Ectodermal cell (in vitro differentiated cells): ENCODE data around the gene ERCC8. TPM values are rescaled to one million over a fixed set of nuclear protein-coding genes. Genes with fewer than 3 reads are reported as not detected.
"Not testable (repeated sequence)": the region's sequence is repeated elsewhere in the genome, so short reads cannot be mapped to it uniquely, and the experiment has no call there.

Experiments
- H3K27ac ChIP-seq: 2 replicates; pipeline ENCODE4 v1.7.0; 2013; ENCODE audit warnings: mild to moderate bottlenecking, low read depth, low read length; ENCODE audit not compliant: insufficient read depth, poor library complexity, severe bottlenecking
- H3K27me3 ChIP-seq: 2 replicates; pipeline ENCODE4 v1.7.0; 2013; ENCODE audit warnings: mild to moderate bottlenecking, low read length; ENCODE audit not compliant: insufficient read depth, control insufficient read depth, poor library complexity, severe bottlenecking
- H3K36me3 ChIP-seq: one replicate; pipeline ENCODE4 v1.7.0; 2013; ENCODE audit warnings: low read length; ENCODE audit not compliant: control insufficient read depth, insufficient read depth
- H3K4me1 ChIP-seq: one replicate; pipeline ENCODE4 v1.7.0; 2013; ENCODE audit warnings: low read length; ENCODE audit not compliant: control insufficient read depth, insufficient read depth
- H3K4me3 ChIP-seq: 2 replicates; pipeline ENCODE4 v1.7.0; 2013; ENCODE audit warnings: low read depth, low read length, control low read depth; ENCODE audit not compliant: insufficient read depth
- H3K9me3 ChIP-seq: 2 replicates; pipeline ENCODE4 v1.7.0; 2013; ENCODE audit warnings: mild to moderate bottlenecking, low read length, moderate library complexity; ENCODE audit not compliant: control insufficient read depth
- WGBS, 2 experiments: methylation state at CpG; one replicate each; pipeline ENCODE4 v1.1.7; 2013; ENCODE audit warnings: missing lambda C conversion rate in 2 of 2; 5-methylcytosine and 5-hydroxymethylcytosine counted together
- polyA plus RNA-seq, 4 experiments: library from polyadenylated mRNA; stranded (reverse); fragments of 50-300 nt; gene quantifications; one replicate each; pipeline ENCODE4 v1.2.3, GENCODE V29; 2013

Gene ERCC8, protein sequence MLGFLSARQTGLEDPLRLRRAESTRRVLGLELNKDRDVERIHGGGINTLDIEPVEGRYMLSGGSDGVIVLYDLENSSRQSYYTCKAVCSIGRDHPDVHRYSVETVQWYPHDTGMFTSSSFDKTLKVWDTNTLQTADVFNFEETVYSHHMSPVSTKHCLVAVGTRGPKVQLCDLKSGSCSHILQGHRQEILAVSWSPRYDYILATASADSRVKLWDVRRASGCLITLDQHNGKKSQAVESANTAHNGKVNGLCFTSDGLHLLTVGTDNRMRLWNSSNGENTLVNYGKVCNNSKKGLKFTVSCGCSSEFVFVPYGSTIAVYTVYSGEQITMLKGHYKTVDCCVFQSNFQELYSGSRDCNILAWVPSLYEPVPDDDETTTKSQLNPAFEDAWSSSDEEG
- polyA plus RNA-seq (2013, experiment 1 of 4), result 31.8 TPM
- polyA plus RNA-seq (2013, experiment 2 of 4), result 37.7 TPM
- polyA plus RNA-seq (2013, experiment 3 of 4), result 27.5 TPM
- polyA plus RNA-seq (2013, experiment 4 of 4), result 27.3 TPM

DNA sequence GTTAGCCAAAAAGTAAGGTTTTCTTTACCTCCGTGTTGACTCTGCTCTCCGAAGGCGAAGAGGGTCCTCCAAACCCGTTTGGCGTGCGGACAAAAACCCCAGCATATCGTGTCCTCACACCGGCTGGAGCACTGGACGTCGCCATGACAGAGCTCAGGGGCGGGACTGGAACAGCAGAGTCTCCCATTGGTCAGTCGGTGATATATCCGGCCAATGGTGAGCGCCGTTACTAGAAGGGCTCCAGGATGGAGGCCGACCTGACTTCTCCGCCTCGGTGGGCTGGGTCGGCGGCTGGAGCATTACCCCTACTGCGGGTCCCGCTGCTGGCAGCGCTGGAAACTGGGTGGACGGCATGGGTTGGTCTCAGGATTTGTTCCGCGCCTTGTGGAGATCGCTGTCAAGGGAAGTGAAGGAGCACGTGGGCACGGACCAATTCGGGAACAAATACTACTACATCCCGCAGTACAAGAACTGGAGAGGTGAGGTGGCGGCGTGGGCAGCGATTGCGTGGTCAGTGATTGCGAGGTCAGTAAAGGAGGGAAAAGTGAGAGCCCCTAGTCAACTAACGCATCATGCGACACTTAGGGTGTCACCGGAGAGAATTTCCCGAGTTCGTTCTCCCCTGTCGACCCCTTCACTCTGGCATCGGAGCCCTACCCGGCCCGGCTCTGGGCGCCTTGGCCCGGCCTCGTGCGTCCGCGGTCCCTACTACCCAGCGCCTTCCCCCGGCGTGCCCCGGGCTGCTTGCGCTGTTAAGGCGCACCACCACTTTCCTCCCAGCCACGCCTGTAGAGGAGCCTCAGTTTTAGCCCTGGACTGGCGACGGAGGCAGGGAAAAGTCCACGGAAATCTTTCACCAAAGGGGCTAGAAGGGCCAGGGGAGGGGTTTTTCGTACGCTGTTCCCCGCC is at the start of gene ERCC8, which contains the start of gene NDUFAF2:
ERCC8 (minus strand) TSS at position 167 of the 909 bp plus-strand sequence; CDS start at position 105, 62 bp downstream.
NDUFAF2 (plus strand) TSS at position 302 of the 909 bp plus-strand sequence; CDS start at position 353, 51 bp downstream.
- Histone ChIP-seq H3K27ac (no peak within 1 kb of the TSS), H3K27me3 (peaks cover 6% of the 10 kb centered on the region), H3K4me1 (peaks cover 5% of the 10 kb centered on the region), H3K4me3 (peak within 1 kb of the TSS; percentile 63), H3K36me3 (peaks cover 2% of the 10 kb centered on the region), H3K9me3 (no peaks in the 10 kb centered on the region)
- 1% methylated on average over 61 to 64 of the region's 64 CpGs for WGBS, 2 experiments

DNA sequence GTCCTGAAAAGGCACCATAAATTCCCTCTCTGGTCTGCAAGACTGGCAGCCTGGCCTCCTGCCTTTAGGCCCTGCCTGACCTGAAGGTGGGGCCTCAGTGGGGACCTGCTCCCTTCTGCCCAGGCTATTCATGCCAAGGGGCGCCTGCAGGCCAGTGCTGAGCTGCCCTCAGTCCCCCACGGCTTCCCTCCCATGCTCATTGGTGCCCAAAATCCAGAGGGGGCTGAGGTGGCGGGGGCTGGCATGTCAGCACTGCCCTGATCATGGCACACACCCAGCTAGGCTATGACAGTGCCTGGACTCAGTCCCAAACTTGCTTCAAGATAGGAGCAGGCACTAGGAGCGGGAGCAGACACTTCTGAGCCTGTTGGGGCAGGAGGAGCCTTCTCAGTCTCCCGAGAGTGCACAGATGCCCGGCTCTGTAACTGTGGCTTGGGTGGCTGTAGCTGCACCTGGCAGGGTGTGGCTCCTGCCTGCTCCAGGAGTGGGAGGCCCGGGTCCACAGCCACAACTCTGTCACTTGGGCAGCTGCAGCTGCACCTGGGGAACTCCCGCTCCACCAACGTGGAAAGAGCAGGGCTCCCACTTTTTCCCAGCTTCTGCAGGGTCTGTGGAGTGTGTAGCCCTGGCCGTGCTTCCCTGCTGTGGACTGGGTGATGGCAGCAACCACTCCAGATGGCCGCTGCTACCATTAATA is 49.2 kb upstream of the ERCC8 start:
- Histone ChIP-seq H3K4me1 (no peaks in the 10 kb centered on the region), H3K4me3 (no peak overlapping the region), H3K27me3 (no peaks in the 10 kb centered on the region), H3K9me3 (peaks cover 3% of the 10 kb centered on the region), H3K27ac (no peak overlapping the region), H3K36me3 (no peaks in the 10 kb centered on the region)
- 90% methylated on average over 11 of the region's 11 CpGs for WGBS, 2 experiments

DNA sequence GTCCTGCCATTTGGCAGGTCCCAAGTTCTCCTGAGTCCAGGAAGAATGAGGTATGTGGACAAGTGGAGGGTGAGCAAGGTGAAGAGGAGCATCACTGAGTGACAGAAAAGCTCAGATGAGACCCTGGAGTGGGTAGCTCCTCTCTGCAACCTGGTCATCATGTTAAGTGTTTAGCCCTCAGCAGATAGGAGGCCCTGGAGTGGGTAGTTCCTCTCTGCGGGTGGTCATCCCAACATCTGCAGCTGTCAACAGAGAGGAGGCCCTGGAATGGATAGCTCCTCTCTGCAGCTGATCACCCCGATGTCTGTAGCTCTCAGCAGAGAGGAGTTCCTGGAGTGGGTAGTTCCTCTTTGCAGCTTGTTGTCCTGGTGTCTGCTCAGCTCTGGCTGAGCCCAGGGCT is 48.6 kb upstream of the ERCC8 start:
- Histone ChIP-seq H3K27ac (no peak overlapping the region), H3K27me3 (no peaks in the 10 kb centered on the region), H3K4me1 (no peaks in the 10 kb centered on the region), H3K4me3 (no peak overlapping the region), H3K36me3 (no peaks in the 10 kb centered on the region), H3K9me3 (peaks cover 3% of the 10 kb centered on the region)
- WGBS, 2 experiments, result 93 to 96% methylated on average over 2 of the region's 2 CpGs

DNA sequence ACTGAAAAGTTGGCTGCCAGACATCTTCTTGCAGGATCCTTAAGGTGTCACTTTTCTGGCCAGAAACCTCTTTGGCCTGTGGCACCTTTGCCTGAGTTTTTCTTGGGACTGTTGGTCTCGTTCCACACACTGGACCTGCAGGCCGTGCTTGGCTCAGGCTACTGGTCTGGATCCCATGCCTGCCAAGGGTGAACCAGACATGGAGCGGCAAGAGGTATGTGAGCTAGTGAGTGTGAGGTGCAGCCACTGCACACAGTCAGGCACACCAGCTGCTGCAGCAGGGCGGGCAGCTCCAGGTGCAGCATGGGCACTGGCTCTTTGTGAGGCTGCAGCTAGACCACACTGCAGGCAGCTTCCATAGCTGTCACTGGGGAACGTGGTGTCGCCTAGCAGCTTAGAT is 48.0 kb upstream of the ERCC8 start:
- no peak overlapping the region for H3K27ac ChIP-seq
- 94 to 95% methylated on average over 6 of the region's 6 CpGs for WGBS, 2 experiments
- H3K27me3 ChIP-seq, result no peaks in the 10 kb centered on the region
- H3K4me3 ChIP-seq, result no peak overlapping the region
- H3K4me1 ChIP-seq, result no peaks in the 10 kb centered on the region
- no peaks in the 10 kb centered on the region for H3K36me3 ChIP-seq
- H3K9me3 ChIP-seq, result peaks cover 3% of the 10 kb centered on the region

DNA sequence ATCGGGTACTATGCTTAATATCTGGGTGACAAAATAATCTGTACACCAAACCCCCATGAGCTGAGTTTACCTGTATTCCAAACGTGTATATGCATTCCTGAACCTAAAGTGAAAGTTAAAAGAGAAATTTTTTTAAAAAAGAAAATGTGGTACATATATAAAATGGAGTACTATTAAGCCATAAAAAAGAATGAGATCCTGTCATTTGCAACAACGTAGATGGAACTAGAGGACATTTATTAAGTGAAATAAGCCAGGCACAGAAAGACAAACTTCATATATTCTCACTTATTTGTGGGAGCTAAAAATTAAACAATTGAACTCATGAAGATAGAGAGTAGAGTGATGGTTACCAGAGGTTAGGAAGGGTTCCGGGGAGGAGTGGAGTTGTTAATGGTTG is 44.9 kb upstream of the ERCC8 start:
- Histone ChIP-seq H3K27me3 (no peaks in the 10 kb centered on the region), H3K4me3 (no peak overlapping the region), H3K27ac (no peak overlapping the region), H3K36me3 (no peaks in the 10 kb centered on the region), H3K4me1 (no peaks in the 10 kb centered on the region), H3K9me3 (peaks cover 3% of the 10 kb centered on the region)
- WGBS, 2 experiments, result 96 to 100% methylated on average over 2 to 3 of the region's 4 CpGs

DNA sequence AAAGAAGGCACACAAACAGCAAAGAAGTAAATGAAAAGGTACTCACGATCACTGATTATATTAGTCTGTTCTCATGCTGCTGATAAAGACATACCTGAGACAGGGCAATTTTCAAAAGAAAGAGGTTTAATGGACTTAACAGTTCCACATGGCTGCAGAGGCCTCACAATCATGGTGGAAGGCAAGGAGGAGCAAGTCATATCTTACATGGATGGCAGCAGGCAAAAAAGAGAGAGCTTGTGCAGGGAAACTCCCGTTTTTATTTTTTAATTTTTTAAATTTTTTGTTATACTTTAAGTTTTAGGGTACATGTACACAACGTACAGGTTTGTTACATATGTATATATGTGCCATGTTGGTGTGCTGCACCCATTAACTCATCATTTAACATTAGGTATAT is 37.3 kb upstream of the ERCC8 start:
- WGBS, 2 experiments, result 97 to 100% methylated on average over 1 to 2 of the region's 3 CpGs
- not testable (repeated sequence) for H3K36me3 ChIP-seq

DNA sequence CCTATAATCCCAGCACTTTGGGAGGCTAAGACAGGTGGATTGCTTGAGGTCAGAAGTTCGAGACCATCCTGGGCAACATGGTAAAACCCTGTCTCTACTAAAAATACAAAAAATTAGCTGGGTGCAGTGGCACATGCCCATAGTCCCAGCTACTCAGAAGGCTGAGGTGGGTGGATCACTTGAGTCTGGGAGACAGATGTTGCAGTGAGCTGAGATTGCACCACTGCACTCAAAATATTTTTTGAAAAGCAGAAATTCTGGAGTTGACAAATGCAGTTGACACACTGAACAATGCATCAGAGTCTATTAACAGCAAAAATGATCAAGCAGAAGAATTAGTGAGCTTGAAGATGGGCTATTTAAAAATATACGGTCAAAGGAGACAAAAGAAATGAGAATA is 35.6 kb upstream of the ERCC8 start:
- no peaks in the 10 kb centered on the region for H3K27me3 ChIP-seq
- H3K9me3 ChIP-seq, result no peaks in the 10 kb centered on the region
- H3K27ac ChIP-seq, result no peak overlapping the region
- no peaks in the 10 kb centered on the region for H3K4me1 ChIP-seq
- no peaks in the 10 kb centered on the region for H3K36me3 ChIP-seq
- 91 to 95% methylated on average over 2 of the region's 2 CpGs for WGBS, 2 experiments
- no peak overlapping the region for H3K4me3 ChIP-seq

More for the DNA sequence above, 37.3 kb upstream of the ERCC8 start:
- not testable (repeated sequence) for H3K27ac ChIP-seq, H3K27me3 ChIP-seq, H3K9me3 ChIP-seq, H3K4me1 ChIP-seq, H3K4me3 ChIP-seq

DNA sequence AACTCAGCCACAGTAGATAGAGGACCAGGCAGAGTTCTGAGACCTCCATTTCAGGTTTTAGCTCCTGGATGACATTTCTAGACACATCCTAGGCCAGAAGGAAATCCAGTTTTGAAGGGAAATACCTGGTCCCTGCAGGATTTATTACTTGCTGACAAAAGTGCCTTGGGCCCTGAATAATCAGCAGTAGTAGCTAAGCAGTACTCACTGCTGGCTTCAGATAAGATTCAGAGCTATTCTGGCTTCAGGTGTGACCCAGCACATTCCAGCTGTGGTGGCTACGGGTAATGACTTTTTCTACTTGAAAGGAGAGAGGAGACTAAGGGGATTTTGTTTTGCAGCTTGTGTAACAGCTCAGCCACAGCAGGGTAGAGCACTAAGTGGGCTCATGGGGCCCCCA is 34.1 kb upstream of the ERCC8 start:
- no peaks in the 10 kb centered on the region for H3K9me3 ChIP-seq
- no peaks in the 10 kb centered on the region for H3K36me3 ChIP-seq
- 90 to 96% methylated on average over 1 of the region's 1 CpG for WGBS, 2 experiments
- no peaks in the 10 kb centered on the region for H3K27me3 ChIP-seq
- no peak overlapping the region for H3K27ac ChIP-seq
- H3K4me1 ChIP-seq, result no peaks in the 10 kb centered on the region
- no peak overlapping the region for H3K4me3 ChIP-seq

DNA sequence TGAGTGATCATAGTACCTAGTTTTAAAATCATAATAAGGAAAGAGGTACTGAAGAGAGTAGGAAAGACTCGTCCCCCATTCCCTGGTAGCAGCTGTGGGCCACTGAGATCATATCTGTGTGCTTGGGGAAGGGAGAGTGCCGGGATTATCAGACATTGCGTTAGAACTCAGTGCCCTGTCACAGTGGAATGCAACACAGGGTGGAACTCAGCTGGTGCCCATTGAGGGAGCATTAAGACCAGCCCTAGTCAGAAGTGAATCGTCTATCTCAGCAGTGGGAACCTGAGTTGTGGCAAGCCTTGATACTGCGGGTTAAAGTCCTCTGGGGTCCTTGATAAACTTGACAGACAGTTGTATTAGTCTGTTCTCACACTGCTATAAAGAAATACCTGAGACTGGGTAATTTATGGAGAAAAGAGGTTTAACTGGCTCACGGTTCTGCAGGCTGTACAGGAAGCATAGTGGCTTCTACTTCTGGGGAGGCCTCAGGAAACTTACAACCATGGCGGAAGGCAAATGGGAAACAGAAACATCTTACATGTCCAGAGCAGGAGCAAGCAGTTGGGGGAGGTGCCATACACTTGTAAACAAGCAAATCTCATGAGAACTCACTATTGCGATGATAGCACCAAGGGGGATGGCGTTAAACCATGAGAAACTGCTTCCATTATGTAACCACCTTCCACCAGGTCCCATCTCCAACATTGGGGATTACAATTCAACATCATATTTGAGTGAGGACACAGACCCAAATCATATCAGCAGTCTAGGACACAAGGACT is 33.3 kb upstream of the ERCC8 start:
- Histone ChIP-seq H3K4me1 (no peaks in the 10 kb centered on the region), H3K27ac (no peak overlapping the region), H3K9me3 (no peaks in the 10 kb centered on the region), H3K27me3 (no peaks in the 10 kb centered on the region), H3K36me3 (no peaks in the 10 kb centered on the region), H3K4me3 (no peak overlapping the region)
- WGBS, 2 experiments, result 77 to 88% methylated on average over 8 to 9 of the region's 9 CpGs
